Brain microvascular endothelial cell (primary cell): Measurements from ENCODE around the gene APOBEC2.

Experiments used
- DNase-seq: peaks from one replicate; pipeline ENCODE4 v3.0.0-alpha.2; 2020
- H3K27ac ChIP-seq: fragments of 250-450 bp; sonication (Bioruptor Pico); 2 replicates; pipeline ENCODE4 v1.5.1; 2020; ENCODE audit warnings: mild to moderate bottlenecking, moderate library complexity
- H3K27me3 ChIP-seq: fragments of 250-450 bp; sonication (Bioruptor Pico); replicated peaks from 2 replicates; pipeline ENCODE4 v1.5.1; 2020; ENCODE audit warnings: mild to moderate bottlenecking
- H3K36me3 ChIP-seq: fragments of 250-450 bp; sonication (Bioruptor Pico); replicated peaks from 2 replicates; pipeline ENCODE4 v1.5.1; 2020; ENCODE audit warnings: mild to moderate bottlenecking
- H3K4me3 ChIP-seq: 2 replicates; pipeline ENCODE4 v1.5.1; 2011; ENCODE audit warnings: low read depth, mild to moderate bottlenecking, control low read depth, low read length, moderate library complexity
- CTCF ChIP-seq: IDR thresholded peaks from 2 replicates; pipeline ENCODE4 v1.5.1; 2011; ENCODE audit warnings: low read depth, mild to moderate bottlenecking, moderate library complexity, low read length, control low read depth, inconsistent platforms; ENCODE audit errors: missing control alignments
- in situ Hi-C: cut with HindIII; loops from 2 replicates; pipeline ENCODE4 v1.10.0; 2017; ENCODE audit warnings: low sequenced_read_pairs, low pct_ligation_motif_present

The APOBEC2 gene

GRCh38 chr6:41079080-41079479 is 26.1 kb downstream of the APOBEC2 start:
- Histone ChIP-seq H3K4me3 (no peak overlapping the region), H3K36me3 (peaks cover 14% of the 10 kb centered on the region), H3K27me3 (no peaks in the 10 kb centered on the region), H3K27ac (no peak overlapping the region)
- no peak for DNase-seq
- in situ Hi-C loops = no loop called here
- TF ChIP-seq CTCF = no peak

- Histone ChIP-seq H3K27me3 (no peaks in the 10 kb centered on the region), H3K4me3 (no peak overlapping the region), H3K27ac (no peak overlapping the region), H3K36me3 (peaks cover 17% of the 10 kb centered on the region)
- DNase-seq = no peak
- in situ Hi-C loops = no loop called here
- TF ChIP-seq CTCF = no peak
Measured at GRCh38 chr6:41080621-41081020, 27.6 kb downstream of the APOBEC2 start.

- Histone ChIP-seq H3K27ac (no peak overlapping the region), H3K4me3 (no peak overlapping the region), H3K27me3 (no peaks in the 10 kb centered on the region), H3K36me3 (peaks cover 17% of the 10 kb centered on the region)
- DNase-seq = no peak
- in situ Hi-C loops = no loop called here
- TF ChIP-seq CTCF = no peak
Measured at GRCh38 chr6:41083072-41083471, 30.1 kb downstream of the APOBEC2 start.

GRCh38 chr6:41085182-41085581 is 32.2 kb downstream of the APOBEC2 start:
- no peaks in the 10 kb centered on the region for H3K27me3 ChIP-seq
- DNase-seq = no peak
- in situ Hi-C loops = no loop called here
- H3K36me3 ChIP-seq = peaks cover 28% of the 10 kb centered on the region
- no peak overlapping the region for H3K27ac ChIP-seq
- H3K4me3 ChIP-seq = no peak overlapping the region
- no peak for TF ChIP-seq CTCF

GRCh38 chr6:41088451-41088850 is 35.4 kb downstream of the APOBEC2 start:
- in situ Hi-C loops = no loop called here
- Histone ChIP-seq H3K4me3 (no peak overlapping the region), H3K27ac (no peak overlapping the region), H3K36me3 (peaks cover 38% of the 10 kb centered on the region), H3K27me3 (no peaks in the 10 kb centered on the region)
- DNase-seq = peak; percentile 4
- TF ChIP-seq CTCF = no peak
